D341Med (cell line): ENCODE results near the gene SLC4A1AP.
"Not testable (repeated sequence)": the region's sequence is repeated elsewhere in the genome, so short reads cannot be mapped to it uniquely, and the experiment has no call there.

Experiments
- DNase-seq: peaks from one replicate; pipeline ENCODE4 v3.0.0; 2012; ENCODE audit warnings: low spot score

Gene SLC4A1AP

GRCh38 chr2:27652790-27653189 is 10.9 kb upstream of the SLC4A1AP start:
- no peak for DNase-seq

GRCh38 chr2:27653397-27653796 is 10.3 kb upstream of the SLC4A1AP start:
- DNase-seq, result no peak

DNA sequence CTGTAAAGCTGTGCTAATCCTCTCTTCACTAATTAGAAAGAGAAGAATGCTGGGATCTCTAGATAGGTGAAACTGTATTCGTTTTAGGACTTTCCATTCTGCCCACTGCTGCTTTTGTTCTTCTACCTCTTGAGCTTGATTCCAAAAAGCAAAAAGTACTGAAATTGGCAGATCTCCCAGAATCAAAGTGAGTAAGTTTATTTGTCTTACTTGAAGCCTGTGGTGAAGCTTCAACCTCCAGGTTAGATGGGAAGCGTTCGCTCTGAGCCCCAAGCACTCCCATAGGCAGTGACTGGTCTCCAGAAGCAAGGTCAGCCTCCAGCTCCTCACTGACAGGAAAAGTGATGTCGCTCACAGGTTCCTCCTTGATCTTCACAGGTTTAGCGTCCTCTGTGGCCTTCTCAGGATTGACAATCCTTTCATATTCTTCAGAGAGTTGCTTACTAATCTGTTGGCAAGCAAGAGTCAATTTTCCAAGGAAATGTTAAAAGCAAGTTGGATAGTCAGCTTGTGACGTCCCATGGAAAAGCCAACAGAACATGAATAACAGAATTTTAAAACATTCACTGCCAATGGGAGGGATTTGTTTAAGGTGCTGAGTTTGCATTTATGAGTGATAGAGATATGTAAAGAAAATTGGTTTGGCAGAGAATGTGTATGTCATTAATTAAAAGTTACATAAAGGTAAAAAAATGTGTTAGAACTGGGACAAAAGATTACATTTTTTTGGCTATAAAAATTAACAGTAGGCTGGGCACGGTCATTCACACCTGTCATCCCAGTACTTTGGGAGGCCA is 8.3 kb upstream of the SLC4A1AP start:
- DNase-seq, result peak; percentile 42

DNA sequence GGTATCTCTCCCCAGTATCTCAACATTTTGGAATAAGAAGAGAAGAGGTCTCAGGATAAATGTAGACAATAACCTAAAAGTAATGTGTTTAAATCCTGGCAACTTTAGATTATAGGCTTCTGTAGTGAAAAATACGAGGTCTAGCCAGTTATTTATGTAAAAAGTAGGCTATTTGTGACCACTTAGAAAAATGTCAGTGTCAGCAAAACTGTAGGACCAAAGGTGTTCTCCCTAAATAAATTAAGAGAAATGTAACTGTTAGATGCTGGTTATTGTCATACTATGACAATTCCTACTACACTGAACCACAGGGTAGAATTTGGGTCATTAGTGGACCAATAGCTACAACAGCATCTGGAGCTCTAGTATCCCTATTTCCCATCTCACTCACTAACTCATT is 2.3 kb upstream of the SLC4A1AP start:
- no peak for DNase-seq

- DNase-seq, result no peak
Observed at GRCh38 chr2:27664154-27664574, 475 bp downstream of the SLC4A1AP start.

DNA sequence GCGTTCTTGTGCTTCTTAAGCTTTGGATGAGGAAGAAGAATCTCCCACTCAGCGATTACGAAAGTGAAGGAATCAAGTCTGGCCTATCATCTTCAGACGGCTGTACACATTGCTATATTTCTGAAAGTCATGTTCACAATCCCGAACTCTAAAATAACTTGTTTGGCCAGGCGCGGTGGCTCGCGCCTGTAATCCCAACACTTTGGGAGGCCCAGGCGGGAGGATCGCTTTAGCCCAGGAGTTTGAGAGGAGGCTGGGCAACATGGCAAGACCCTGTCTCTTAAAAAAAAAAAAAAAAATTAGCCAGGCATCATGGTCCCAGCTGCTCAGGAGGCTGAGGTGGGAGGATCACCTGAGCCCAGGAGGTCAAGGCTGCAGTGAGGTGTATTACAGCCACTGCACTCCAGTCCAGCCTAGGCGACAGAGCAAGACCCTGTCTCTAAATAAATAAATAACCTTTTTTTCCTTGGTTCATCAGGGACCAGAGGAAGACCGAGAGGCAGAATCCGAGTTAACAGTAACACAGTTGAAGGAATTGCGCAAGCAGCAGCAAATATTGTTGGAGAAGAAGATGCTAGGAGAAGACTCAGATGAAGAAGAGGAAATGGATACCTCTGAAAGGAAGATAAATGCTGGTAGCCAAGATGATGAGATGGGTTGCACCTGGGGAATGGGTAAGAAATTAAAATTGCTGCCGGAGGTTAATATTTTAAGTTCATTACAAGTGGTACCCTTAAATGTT is 1.1 kb downstream of the SLC4A1AP start:
- no peak for DNase-seq

DNA sequence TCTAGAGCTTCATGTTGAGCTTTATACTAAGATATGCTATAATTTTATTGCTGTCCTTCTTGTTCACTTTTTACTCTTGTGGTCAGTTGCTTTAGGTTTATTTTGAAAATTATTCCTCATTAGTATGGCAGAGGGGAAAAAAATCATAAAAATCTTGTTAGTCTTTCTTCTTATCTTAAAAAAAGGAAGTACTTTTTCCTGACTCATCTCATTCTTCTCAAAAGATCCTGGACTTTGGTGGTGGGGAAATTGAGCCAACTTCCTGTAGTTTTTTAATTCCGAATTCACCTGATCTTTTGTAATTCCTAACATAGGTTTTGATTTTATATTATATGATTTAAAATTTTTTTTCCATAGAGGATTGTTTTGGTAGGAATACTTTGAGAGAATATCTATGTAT is 3.8 kb downstream of the SLC4A1AP start:
- DNase-seq, result no peak

GRCh38 chr2:27671235-27671634 is 7.5 kb downstream of the SLC4A1AP start:
- DNase-seq, result no peak

DNA sequence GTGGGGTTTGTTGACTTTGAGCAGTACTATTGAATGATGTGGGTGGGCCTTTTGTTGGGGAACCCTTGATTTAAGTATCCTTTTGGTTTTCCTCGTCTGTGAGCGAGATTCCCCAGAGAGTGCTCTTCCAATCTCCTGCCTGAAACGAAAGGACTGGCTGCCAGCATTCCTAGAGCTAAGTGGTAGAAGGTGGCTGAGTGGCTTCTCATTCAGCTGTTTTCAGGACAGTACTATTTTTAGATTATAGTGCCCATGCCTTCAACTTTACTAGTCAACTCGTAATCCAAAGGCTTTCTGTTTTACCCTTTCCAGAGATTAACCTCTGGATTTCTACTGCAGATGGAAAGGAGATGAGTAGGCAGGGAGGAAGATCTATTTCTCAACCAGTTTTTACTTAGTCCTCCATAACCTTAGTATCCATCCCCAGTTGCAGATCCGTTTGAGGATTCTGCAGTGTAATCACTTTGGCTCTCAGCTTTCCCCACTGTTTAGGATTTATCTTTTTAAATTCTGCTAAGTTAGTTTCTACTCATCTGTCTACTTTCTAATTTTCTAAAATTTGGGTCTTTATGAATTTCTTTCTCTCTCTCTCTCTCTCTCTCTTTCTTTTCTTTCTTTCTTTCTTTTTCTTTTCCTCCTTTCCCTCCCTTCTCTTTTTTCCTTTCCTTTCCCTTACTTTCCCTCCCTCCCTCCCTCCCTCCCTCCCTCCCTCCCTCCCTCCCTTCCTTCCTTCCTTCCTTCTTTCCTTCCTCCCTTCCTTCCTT is 9.2 kb downstream of the SLC4A1AP start:
- DNase-seq, result no peak

- no peak for DNase-seq
Observed at GRCh38 chr2:27680571-27680970, 16.9 kb downstream of the SLC4A1AP start.

GRCh38 chr2:27681841-27682240 is 18.2 kb downstream of the SLC4A1AP start:
- no peak for DNase-seq

- not testable (repeated sequence) for DNase-seq
Observed at GRCh38 chr2:27682334-27682771, 18.7 kb downstream of the SLC4A1AP start.

DNA sequence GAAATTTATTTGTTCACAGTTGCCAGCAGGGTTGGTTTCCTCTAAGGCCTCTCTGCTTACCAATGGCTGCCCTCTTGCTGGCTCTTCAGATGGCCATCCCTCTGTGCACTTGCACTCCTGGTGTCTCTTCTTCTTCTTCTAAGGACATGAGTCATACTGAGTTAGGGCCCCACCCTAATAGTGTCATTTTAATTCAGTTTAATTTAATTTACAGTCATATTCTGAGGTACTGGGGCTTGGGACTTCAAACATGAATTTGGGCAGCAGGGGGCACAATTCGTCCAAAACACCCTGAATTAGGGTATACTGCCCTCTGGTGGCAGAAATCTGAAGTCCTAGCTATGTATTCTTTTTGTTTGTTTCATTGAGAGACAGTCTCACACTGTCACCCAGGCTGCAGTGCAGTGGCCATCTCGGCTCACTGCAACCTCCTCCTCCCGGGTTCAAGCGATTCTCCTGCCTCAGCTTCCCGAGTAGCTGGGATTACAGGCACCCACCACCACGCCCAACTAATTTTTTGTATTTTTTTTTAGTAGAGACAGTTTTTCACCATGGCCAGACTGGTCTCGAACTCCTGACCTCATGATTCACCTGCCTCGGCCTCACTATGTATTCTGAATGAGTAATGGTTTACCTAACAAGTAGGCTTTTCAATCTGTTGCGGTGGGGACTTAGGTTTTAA is 19.8 kb downstream of the SLC4A1AP start:
- DNase-seq, result peak; percentile 71

GRCh38 chr2:27685006-27685405 is 21.3 kb downstream of the SLC4A1AP start:
- not testable (repeated sequence) for DNase-seq

DNA sequence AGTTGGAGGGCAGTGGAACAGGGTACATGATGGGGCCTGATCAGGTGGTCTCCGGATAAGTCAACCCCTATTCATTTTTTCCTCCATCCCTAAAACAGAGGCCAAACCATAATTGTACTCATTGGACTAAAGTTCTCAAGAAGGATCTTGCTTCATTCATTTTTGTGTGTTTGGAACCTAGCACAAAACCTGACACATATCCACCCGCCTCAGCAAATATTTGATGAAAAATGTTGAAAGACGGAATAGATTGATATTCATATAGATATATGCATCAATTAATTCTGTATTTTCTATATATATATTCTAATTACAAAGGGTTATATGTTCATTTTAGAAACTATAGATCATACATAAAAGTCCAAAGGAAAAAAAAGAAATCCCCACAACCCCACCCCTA is 21.9 kb downstream of the SLC4A1AP start:
- DNase-seq, result no peak

DNA sequence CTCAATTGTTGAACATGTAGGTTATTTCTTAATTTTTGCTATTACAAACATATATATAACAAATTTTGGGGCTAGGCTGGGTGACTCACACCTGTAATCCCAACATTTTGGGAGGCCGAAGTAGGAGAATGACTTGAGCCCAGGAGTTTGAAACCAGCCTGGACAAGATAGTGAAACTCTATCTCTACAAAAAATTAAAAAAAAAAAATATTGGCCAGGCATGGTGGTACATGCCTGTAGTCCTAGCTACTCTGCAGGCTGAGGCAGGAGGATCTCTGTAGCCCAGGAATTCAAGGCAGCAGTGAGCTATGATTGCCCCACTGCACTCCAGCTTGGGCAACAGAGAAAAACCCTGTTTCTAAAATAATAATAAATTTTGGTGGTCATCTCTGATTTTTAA is 23.5 kb downstream of the SLC4A1AP start:
- no peak for DNase-seq

GRCh38 chr2:27689424-27689823 is 25.7 kb downstream of the SLC4A1AP start:
- DNase-seq, result no peak

GRCh38 chr2:27690052-27690451 is 26.4 kb downstream of the SLC4A1AP start:
- no peak for DNase-seq

- DNase-seq, result no peak
Observed at GRCh38 chr2:27697660-27698059, 34.0 kb downstream of the SLC4A1AP start.

GRCh38 chr2:27701676-27702075 is 38.0 kb downstream of the SLC4A1AP start:
- no peak for DNase-seq

GRCh38 chr2:27702302-27702701 is 38.6 kb downstream of the SLC4A1AP start:
- DNase-seq, result no peak
